NCI-H526 (cell line): ENCODE results near the gene RPL13.

ENCODE experiments used
- DNase-seq, 2 experiments: peaks; one replicate each; lab custom pipeline; 2025; lab: John Stamatoyannopoulos, UW

RPL13 gene

DNA sequence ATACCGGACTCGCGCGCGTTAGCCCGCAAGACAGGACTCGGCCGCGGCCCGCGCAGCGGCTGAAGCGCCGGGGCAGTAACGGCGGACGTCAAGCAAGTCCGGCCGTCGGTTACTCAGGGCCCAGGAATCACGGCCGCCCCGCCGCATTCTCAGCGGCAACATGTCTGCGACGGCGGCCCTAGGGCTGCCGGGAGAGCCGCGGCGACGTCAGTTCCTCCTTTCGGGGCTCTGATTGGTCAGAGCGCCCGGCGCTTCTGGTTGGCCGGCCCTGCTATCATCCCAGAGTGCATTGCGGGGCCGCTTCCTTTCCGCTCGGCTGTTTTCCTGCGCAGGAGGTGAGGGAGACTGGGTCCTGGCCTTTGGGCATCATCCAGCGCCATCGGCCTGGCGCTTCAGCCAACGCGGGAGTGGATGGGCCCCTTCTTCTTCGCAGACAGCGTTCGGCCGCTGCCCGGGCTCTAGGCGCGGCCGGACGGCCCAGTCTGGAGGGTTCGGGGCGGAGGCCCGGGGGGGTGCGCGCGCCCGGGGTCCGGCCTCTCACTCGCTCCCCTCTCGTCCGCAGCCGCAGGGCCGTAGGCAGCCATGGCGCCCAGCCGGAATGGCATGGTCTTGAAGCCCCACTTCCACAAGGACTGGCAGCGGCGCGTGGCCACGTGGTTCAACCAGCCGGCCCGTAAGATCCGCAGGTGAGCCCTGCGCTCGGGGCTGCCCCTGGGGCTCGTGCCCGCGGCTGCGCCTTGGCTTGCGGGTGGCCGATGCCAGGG lies at the start of gene RPL13:
RPL13 (plus strand) TSS at position 305 of the 764 bp plus-strand sequence; CDS start at position 583, 278 bp downstream.
- peak; percentile 67 to 95 for DNase-seq

DNA sequence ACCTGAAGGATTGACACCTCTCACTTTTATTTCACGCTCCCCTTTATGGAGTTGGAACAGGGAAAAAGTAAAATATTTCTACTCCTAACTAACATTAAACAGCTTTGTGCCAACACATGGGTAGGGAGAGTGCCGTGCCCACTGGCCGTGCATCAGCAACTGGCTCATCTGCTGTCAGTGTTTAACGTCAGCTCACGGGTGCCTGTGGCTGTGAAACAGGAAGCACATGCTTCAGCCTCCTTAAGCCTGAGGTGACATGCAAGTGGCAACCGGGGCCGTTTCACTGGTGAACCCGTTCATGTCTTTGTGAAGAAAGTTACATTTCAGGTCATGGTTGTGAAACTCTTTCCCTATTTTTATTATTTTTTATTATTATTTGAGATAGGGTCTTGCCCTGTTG lies 49.1 kb upstream of the RPL13 start:
- no peak for DNase-seq

DNA sequence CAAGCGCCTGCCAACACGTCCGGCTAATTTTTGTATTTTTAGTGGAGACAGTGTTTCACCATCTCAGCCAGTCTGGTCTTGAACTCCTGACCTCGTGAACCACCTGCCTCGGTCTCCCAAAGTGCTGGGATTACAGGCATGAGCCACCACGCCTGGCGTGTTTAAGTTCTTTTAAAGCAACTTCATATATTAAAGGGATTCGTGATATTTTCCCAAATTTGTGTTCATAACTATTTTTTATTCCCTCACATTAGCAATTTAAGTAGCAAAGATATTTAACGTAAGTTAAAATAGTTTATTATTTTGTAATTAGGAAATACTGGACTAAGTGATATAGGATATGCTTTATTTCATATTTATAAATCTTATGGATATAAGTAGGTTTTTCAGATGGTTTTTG lies 48.0 kb upstream of the RPL13 start:
- no peak for DNase-seq

DNA sequence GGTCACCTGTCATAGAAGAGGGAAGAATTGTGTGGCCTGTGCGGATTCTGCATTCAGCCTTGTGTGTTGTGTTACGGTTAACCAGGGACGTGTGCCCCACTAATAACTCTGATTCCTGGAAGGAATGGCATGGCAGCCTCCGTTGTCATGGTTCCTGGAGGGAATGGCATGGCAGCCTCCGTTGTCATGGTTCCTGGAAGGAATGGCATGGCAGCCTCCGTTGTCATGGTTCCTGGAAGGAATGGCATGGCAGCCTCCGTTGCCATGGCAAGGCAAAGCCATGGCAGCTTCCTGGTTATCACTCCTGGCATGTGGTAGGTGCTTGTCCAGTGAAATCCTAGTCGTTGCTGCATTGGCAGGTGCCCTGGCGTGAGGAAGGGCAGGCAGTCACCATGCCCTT lies 43.4 kb upstream of the RPL13 start:
- DNase-seq: no peak

DNA sequence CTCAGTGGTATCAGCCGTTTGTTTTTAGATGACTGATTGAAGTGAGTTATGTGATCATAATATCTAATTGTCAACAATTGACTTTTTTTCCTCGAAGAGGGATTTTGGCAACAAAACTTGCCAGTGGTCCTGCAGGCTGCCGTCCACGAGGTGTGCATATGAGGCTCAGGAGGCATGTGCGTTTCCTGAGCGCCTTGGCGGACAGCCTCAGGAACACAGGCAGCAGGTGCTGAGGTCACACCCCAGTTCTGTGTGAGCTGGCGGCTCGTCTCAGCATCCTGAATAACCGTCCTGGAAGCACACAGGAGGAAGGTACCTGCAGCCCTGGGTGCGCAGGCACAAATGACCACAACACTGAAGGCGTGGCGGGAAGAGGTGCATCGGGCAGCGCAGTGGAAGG lies 40.6 kb upstream of the RPL13 start:
- DNase-seq: no peak

DNA sequence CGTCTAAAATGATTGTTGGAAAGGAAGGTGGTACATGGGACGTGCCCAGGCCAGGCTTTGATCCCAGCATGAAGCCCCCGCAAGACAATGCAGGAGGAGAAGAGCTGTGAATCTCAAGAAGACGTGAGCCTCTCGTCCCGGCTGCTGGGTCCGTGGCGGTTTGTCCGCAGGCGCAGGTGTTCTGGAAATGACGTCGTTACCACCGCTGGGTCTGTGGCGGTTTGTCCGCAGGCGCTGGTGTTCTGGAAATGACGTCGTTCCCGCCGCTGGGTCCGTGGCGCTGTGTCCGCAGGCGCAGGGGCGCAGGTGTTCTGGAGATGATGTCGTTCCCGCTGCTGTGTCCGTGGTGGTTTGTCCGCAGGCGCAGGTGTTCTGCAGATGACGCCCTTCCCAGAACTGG lies 38.2 kb upstream of the RPL13 start:
- no peak for DNase-seq

DNA sequence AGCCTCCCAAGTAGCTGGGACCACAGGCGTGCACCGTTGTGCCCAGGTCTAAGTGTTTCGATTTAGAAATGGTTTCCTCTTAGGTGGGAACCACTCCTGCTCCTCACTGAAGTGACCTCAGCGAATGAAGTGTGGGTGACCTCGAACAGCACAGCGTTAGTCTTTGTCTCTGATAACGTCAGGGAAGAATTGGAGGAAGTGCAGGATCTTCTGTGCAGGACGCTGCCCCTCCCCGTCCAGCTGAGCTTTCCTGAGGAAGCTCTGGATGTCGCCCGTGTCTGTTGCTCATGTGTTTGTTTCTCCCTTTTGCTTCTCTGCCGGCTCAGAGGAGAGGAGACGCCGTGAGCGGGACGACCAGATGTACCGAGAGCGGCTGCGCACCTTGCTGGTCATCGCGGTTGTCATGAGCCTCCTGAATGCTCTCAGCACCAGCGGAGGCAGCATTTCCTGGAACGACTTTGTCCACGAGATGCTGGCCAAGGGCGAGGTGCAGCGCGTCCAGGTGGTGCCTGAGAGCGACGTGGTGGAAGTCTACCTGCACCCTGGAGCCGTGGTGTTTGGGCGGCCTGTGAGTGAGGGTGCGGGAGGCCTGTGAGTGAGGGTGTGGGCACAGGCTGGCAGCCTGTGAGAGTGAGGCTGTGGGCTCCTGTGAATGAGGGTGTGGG lies 36.7 kb upstream of the RPL13 start:
- DNase-seq: no peak

DNA sequence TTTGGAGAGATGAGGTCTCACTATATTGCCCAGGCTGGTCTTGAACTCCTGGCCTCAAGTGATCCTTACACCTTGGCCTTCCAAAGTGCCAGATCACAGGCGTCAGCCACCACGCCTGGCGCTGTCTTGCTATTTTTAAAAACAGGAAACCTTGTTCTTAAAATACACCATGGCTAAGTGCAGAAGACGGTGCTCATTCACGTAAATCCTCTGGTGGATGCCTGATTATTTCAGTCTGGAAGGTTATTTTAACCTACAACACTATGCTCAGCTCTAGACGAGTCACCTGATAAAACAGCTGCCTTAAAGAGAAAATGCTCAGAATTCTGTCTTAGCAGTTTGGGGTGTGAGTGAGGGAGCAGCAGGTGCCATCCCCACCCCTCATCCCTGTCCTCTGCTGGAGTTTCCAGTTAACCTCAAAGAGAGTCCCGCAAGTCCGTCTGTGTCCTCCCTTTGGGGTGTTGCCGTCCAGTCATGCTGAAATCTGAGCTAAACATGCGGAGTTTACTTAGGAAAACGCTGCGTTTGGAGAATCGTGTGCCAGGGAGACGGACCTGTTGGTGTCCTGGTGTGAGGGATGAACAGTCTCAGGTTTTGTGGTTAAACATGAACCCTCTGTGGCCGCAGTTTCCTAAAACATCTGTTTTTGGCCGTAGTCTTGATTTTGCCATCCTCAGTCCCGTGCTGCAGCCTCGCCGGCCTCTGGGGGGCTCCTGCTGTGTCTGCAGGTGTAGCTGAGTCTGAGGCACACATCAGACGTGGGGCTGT lies 35.2 kb upstream of the RPL13 start:
- no peak for DNase-seq

DNA sequence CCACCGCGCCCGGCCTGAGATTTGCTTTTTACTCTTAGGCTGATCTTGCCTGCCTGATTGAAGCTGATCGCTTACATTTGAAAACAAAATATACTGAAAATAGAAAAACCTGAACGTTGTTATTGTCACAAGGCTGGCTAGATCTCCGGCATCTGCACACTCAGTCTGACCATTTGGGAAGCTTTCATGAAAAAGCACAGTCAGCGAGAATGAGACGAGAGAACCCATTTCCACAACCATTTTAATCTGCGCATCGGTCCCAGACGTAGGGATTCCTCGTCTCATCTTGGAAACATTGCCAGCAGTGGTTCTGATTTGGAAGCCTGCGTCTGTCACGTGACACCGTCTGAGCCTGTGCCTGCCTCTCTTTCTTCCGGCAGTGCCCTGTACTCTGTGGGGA lies 31.4 kb upstream of the RPL13 start:
- no peak for DNase-seq

DNA sequence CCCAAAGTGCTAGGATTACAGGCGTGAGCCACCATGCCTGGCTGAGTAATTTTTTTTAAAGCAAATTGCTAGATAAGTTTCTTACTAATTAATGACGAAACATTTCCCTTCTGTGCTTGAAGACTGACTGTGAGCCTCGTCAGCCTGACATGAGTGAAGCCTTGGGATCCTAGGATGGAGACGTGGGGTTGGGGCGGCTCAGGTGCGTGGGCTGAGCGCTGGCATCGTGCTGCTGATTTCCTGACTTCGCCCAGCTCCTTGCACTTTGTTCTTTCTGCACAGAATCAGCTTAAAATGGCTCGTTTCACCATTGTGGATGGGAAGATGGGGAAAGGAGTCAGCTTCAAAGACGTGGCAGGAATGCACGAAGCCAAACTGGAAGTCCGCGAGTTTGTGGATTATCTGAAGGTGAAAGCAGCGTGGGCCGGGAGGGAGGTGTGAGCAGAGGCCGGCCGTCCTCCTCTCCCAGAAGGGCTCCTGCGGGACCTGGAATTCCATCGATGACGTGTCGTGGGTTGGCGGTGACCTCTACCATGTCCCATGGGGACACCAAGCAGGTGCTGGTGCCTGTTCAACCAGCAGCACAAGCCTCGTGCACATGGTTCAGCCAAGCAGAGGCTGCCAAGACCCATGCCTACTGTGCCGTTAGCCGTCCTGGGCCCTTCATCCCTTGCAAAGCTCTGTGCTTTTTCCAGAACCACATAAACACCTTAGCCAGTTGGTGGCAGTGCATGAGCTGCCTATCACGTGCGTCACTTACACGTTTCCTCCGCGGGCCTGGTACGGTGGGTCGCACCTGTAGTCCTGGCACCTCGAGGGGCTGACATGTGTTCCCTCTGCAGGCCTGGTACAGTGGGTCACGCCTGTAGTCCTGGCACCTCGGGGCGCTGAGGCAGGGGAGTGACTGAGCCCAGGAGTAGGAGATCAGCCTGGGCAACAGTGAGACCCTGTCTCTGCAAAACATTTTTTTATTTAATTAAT lies 29.8 kb upstream of the RPL13 start:
- no peak for DNase-seq

DNA sequence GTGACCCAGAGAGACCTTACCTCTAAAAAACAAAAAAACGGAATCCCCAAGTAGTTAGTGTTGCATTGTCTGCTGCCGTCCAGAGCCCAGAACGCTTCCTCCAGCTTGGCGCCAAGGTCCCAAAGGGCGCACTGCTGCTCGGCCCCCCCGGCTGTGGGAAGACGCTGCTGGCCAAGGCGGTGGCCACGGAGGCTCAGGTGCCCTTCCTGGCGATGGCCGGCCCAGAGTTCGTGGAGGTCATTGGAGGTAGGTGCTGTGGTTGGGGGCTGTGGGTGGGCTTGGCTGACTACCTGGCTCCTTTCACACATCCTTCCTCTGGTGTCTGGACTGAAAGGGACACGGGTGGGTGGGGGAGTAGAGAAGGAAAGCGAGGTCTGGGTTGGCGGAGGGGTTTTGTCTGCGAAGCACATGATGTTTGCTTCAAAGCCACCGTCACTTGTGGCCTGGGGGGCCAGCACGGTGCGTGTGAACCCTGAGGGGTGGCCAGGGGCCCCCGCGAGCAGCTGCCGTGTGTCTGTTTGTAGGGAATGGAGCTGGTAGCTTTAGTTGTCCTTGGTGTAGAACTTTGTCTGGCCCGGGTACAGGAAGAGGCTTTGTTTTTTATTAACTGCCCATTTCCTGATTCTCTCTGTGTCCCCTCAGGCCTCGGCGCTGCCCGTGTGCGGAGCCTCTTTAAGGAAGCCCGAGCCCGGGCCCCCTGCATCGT lies 28.5 kb upstream of the RPL13 start:
- DNase-seq: no peak

DNA sequence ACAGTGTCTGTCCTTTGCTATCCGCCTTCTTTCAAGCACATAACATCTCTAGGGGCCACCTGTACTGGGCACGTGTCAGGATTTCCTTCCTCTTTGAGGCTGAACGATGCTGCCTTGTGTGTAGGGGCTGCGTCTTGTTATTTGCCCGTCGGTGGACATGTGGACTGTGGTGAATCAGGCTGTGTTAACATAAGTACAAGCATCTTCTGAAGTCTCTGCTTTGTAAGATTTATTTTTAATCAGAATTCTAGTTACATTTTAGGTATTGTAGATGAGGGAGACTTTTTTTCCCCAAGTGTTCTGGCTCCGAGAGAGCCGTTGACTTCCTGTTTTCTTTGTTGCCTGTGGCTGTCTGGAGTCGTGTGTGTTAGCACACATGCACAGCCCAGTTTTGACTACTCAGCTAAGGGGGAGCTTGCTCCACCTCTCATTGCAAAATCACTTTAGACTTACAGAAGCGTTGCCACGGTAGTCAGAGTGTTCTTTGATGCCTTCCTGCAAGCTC lies 26.2 kb upstream of the RPL13 start:
- DNase-seq: no peak

DNA sequence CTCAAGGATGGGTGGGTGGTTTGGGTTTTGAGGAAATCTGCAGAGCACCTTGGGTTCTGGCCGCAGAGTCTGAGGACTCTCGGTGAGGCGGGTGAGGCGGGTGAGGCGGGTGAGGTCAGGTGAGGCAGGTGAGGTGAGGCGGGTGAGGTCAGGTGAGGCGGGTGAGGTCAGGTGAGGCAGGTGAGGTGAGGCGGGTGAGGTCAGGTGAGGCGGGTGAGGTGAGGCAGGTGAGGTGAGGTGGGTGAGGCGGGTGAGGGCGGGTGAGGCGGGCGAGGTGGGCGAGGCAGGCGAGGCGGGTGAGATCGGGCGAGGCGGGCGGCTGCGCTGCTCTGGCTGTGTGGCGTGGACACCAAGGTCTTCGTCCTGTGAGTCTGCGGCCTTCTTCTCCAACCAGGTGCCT lies 24.1 kb upstream of the RPL13 start:
- DNase-seq: no peak

DNA sequence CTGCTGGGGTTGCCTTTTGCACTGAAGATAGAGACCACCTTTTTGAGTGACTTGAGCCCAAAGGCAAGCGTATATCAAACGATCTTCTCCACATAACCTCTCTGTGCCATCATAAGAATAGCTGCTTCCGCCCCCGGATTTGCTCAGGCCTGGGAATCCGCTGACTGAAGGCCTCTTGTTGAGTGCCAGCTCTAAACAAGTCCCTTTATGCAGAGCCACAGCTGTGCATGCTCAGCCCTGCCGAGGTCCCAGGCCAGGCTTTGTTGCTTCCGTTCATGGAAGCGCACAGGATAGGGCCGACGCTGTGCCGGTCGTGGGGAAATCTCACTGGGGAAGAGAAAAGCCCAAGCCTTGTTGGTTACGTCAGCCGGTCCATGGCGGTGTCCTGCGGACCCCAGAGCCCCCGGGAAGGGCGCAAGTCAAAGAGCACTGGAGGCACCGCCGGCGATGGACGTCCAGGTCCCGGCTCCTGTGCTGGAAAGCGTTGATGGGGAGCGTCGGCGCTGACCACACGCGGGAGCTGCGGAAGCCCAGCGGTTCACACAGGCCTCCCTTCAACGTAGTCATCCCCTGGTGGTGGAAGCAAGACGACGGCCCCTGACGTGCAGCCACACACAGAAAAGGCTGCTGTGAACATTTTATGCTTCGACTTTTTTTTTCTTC lies 23.5 kb upstream of the RPL13 start:
- DNase-seq: no peak

DNA sequence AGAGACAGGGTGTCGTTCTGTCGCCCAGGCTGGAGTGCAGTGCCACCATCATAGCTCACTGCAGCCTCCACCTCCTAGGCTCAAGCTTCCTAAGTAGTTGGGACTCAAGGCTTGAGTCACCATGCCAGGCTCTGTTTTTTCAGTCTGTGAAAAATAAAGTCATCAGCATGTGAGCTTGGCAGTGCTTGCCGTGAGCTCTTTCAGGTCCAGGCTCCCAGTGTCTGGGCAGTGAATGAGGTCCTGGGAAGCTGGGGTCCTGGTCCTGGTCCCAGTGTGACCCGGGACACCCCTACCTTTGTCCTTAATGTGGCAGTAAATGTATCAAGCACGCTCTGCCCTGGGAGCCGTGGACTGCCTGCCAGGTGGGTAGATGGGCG lies 22.9 kb upstream of the RPL13 start:
- no peak for DNase-seq

DNA sequence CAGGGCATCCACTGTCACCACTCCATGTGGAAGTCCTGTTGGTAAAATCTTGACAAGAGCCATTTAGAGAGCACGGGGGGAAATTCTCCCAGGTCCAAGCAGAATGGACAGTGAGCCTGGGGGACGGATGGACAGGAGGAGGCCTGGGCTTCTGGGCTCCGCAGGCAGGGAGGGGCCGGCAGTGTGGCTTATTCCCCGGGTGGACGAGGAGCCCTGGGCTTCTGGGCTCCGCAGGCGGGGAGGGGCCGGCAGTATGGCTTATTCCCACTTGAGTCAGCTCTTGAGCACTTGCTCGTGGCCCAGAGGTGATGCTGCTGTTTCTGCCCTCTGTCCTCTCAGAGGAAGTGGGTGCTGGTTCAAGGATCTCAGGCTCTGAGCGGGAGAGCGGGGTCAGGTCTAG lies 22.2 kb upstream of the RPL13 start:
- DNase-seq: no peak

DNA sequence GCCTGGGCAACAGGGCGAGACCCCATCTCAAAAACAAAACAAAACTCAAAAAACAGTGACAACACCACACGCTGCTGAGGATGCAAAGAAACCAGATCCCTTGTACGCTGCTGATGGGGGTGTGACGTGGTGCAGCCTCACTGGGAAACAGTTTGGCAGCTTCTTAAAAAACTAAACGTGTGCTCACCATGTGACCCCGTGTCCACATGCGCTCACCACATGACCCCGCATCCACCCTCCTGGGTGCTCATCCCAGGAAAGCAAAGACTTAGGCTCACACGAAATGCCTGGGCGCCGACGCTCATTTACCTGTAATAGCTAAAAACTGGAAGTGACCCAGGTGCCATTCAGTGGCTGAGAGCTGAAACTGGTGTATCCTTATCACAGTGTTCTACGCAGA lies 19.9 kb upstream of the RPL13 start:
- DNase-seq: no peak

DNA sequence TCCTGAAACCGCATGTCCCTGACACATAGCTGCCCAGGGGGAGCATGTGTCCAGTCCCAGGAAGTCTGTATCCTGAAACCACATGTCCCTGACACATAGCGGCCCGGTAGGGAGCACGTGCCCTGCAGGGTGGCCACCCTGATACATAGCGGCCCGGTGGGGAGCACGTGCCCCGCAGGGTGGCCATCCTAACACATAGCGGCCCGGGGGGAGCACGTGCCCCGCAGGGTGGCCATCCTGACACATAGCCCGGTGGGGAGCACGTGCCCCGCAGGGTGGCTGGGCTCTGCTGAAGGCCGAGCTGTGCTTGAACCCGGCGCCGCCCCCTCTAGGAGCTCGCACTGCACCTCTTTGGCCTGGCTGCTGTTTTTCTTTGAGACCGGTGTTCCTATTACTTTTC lies 18.7 kb upstream of the RPL13 start:
- no peak for DNase-seq

DNA sequence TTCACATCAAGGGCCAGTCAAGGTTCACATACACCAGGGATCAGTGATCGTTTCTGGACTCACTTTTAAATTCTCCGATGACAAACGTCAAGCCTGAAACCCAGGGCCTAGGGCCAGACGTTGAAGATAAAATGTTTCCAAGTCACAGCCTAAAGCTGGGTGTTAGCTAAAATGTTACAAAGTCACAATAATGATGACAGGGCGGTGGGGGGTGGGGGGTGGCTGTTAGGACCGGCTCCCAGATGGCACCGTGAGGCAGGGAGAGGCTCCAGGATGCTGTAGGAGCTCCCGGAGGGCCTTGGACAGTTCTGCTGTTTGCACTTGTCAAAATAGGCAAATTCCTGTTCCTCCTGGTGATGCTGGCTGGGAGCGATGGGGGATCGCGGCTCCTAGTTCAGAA lies 16.4 kb upstream of the RPL13 start:
- DNase-seq: no peak

DNA sequence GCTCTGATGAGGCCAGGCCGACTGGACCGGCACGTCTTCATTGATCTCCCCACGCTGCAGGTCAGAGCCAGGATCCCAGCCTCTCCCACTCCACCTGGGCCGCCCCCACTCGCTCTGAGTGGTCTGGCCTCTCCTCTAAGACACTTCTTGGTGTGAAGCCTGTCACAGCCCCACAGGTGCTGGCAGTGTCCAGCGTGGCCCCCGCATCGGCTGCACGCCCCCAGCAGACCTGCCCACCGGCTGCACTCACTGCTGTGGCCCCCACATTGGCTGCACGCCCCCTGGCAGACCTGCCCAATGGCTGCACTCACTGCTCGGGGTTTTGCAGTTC lies 15.8 kb upstream of the RPL13 start:
- DNase-seq: no peak
